Suprapubic skin (tissue), 4 donors: ENCODE data around the gene FAAP20.

Experiments used
- EP300 ChIP-seq: sonication (generic); formaldehyde crosslinking; IDR thresholded peaks from one replicate; pipeline ENCODE4 v1.6.1; 2017; ENCODE audit warnings: antibody characterized with exemption
- POLR2A ChIP-seq, 2 donors: fragments of 450-650 bp; IDR thresholded peaks; one replicate each; pipeline ENCODE4 v1.6.1; 2017; ENCODE audit warnings: antibody characterized with exemption in 2 of 2, mild to moderate bottlenecking in 2 of 2, moderate library complexity in 2 of 2
- POLR2AphosphoS5 ChIP-seq, 3 donors: sonication (generic); formaldehyde crosslinking; IDR thresholded peaks; one replicate each; pipeline ENCODE4 v1.6.1; 2017; ENCODE audit warnings: antibody characterized with exemption in 3 of 3
- TF ChIP-seq, protein P1 (sequence below), 2 donors: fragments of 200-600 bp in 1 of 2; fragments of 450-650 bp in 1 of 2; sonication (generic) in 1 of 2; IDR thresholded peaks; one replicate each; pipeline ENCODE4 v1.5.1; 2016 to 2019; ENCODE audit warnings: antibody characterized with exemption in 2 of 2, mild to moderate bottlenecking in 1 of 2, moderate library complexity in 1 of 2

GRCh38 chr1:2239384-2239985 lies 44.9 kb upstream of the FAAP20 start:
- TF ChIP-seq, protein P1, sequence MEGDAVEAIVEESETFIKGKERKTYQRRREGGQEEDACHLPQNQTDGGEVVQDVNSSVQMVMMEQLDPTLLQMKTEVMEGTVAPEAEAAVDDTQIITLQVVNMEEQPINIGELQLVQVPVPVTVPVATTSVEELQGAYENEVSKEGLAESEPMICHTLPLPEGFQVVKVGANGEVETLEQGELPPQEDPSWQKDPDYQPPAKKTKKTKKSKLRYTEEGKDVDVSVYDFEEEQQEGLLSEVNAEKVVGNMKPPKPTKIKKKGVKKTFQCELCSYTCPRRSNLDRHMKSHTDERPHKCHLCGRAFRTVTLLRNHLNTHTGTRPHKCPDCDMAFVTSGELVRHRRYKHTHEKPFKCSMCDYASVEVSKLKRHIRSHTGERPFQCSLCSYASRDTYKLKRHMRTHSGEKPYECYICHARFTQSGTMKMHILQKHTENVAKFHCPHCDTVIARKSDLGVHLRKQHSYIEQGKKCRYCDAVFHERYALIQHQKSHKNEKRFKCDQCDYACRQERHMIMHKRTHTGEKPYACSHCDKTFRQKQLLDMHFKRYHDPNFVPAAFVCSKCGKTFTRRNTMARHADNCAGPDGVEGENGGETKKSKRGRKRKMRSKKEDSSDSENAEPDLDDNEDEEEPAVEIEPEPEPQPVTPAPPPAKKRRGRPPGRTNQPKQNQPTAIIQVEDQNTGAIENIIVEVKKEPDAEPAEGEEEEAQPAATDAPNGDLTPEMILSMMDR (IDR thresholded peaks at IDR 0.05) = no peak
- no peak for TF ChIP-seq POLR2AphosphoS5 (IDR thresholded peaks at IDR 0.05)
- no peak for TF ChIP-seq POLR2A (IDR thresholded peaks at IDR 0.05)
- no peak for TF ChIP-seq EP300
